Measurements from ENCODE around the gene SH2D3C. TPM values are rescaled to one million over a fixed set of nuclear protein-coding genes. Genes with fewer than 3 reads are reported as not detected.

SH2D3C gene
- total and polyA plus RNA-seq, 12 donors = 2.1 to 27.1 (median 10.3) TPM

DNA sequence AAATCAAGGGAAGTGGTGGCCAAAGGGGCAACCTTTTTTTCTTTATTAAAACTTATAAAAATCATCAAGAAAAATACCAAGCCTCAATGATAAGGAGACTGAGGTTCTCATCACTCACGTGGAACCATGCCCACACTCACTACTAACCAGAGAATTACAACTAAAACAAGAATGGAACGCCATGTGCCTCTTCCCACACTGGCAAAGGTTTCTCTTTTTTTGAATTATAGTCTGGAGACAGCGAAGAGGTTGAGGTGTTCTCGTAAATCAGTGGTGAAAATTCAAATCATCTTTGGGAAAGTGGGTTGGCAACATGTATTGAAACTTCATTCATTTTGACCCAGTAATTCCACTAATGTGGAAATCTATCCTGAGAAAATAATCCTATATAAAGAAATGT, 43.6 kb upstream of the SH2D3C start:
- H3K27ac ChIP-seq = no peak overlapping the region
- TF ChIP-seq CTCF (IDR thresholded peaks at IDR 0.05) = no peak
- TF ChIP-seq POLR2A (IDR thresholded peaks at IDR 0.05) = no peak
- H3K27me3 ChIP-seq = no peaks in the 10 kb centered on the region
- H3K4me3 ChIP-seq = no peak overlapping the region
- peaks cover 0 to 77% of the 10 kb centered on the region in 2 donors for H3K36me3 ChIP-seq (replicated peaks in 1 of 2)
- no peak for DNase-seq
- peaks cover 0 to 9% of the 10 kb centered on the region in 2 donors for H3K4me1 ChIP-seq (replicated peaks in 1 of 2)
- H3K9me3 ChIP-seq (replicated peaks in 1 of 3) = no peaks in the 10 kb centered on the region
- intact Hi-C loops (cut with DNase I) = no loop called here
- WGBS, 4 donors = 52 to 73% (median 66%) methylated on average over 4 of the region's 4 CpGs

DNA sequence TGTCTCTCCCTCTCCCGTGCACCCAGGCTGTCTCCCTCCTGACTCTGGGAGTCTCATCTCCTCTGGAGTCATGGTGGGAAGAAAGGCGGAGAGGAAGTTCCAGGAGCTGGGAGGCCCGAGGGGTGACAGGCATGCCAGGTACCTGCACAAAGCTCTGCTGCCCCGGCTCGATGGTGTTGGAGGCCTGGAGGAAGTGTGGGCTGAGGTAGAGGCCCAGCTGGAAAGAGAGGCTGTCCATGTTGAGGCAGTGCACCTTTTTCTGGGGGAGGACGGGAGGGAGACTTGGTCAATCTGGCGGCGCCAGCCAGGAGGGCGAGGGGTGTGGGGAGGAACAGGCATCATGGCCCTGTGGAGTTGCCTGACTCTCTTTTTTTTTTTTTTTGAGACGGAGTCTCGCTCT, 40.1 kb upstream of the SH2D3C start:
- TF ChIP-seq CTCF (IDR thresholded peaks at IDR 0.05) (no peak), POLR2A (IDR thresholded peaks at IDR 0.05) (no peak)
- intact Hi-C loops (cut with DNase I) = no loop called here
- H3K9me3 ChIP-seq (replicated peaks in 1 of 3) = no peaks in the 10 kb centered on the region
- H3K4me3 ChIP-seq = no peak overlapping the region
- DNase-seq = peak in 1 of 7 donors; percentile 14
- H3K27me3 ChIP-seq = no peaks in the 10 kb centered on the region
- H3K27ac ChIP-seq = peak overlapping the region in 1 of 5 donors; percentile 39
- 84 to 92% (median 88%) methylated on average over 9 to 11 of the region's 11 CpGs for WGBS, 4 donors
- peaks cover 0 to 80% of the 10 kb centered on the region in 2 donors for H3K36me3 ChIP-seq (replicated peaks in 1 of 2)
- H3K4me1 ChIP-seq (replicated peaks in 1 of 2) = peaks cover 0 to 11% of the 10 kb centered on the region in 2 donors

DNA sequence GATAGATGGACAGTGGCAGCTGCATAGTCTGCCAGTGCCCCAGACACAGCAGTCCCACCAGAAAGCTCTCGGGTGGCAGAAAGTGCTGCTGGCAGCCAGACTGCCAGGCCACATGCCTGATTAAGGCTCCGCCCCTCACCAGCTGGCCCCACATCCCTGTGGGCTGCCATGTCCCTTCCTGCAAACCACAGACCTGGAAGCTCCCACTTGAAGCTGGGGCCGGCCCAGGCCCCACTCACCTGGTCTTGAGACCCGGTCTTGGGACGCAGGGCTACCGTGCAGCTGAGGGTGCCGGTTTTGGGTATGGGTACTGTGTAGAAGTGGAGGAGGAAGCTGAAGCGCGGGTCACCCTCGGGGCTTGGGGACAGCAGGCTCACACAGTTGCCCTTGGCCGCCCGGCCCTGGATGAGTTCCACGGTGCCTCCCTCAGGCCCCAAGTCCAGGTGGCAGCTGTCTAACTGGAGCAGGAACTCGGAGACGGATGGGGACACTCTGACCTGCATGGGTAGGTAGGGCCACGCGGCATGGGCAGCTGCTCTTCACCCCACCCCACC, 39.5 kb upstream of the SH2D3C start:
- 62 to 90% (median 65%) methylated on average over 2 to 17 of the region's 17 CpGs for WGBS, 4 donors
- no peaks in the 10 kb centered on the region for H3K9me3 ChIP-seq (replicated peaks in 1 of 3)
- H3K27me3 ChIP-seq = no peaks in the 10 kb centered on the region
- H3K4me1 ChIP-seq (replicated peaks in 1 of 2) = peaks cover 0 to 11% of the 10 kb centered on the region in 2 donors
- peak overlapping the region in 1 of 5 donors; percentile 39 for H3K27ac ChIP-seq
- TF ChIP-seq CTCF (IDR thresholded peaks at IDR 0.05) (no peak), POLR2A (IDR thresholded peaks at IDR 0.05) (no peak)
- peak in 2 of 7 donors; percentile 33 to 41 for DNase-seq
- intact Hi-C loops (cut with DNase I) = no loop called here
- no peak overlapping the region for H3K4me3 ChIP-seq
- H3K36me3 ChIP-seq (replicated peaks in 1 of 2) = peaks cover 0 to 81% of the 10 kb centered on the region in 2 donors

DNA sequence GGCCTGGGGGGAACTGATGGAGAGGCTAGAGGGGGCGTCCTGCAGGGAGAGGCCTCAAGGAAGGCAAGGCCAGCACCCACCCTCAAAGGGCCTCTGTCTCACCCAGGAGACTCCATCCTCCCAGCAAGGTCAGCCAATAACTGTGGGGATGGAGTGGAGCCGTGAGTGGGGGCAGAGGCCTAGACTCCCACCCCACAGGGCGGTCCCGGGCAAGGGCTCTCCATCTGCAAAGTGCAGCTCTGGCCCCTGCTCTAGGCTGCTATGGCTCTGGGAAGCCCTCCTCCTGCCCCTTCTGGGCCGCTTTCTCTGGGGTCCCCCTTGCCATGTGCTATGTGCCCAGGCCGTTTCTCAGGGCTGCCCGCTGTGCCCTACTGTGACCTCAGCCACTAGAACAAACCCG, 38.3 kb upstream of the SH2D3C start:
- WGBS, 4 donors = 82 to 87% (median 84%) methylated on average over 3 to 8 of the region's 8 CpGs

More for the DNA sequence above, 38.3 kb upstream of the SH2D3C start:
- H3K27me3 ChIP-seq = no peaks in the 10 kb centered on the region
- no peak for DNase-seq
- peaks cover 0 to 11% of the 10 kb centered on the region in 2 donors for H3K4me1 ChIP-seq (replicated peaks in 1 of 2)
- peak overlapping the region in 2 of 5 donors; percentile 26 to 39 for H3K27ac ChIP-seq
- H3K4me3 ChIP-seq = no peak overlapping the region
- TF ChIP-seq CTCF (IDR thresholded peaks at IDR 0.05) = no peak
- no peak for TF ChIP-seq POLR2A (IDR thresholded peaks at IDR 0.05)
- peaks cover 0 to 83% of the 10 kb centered on the region in 2 donors for H3K36me3 ChIP-seq (replicated peaks in 1 of 2)
- H3K9me3 ChIP-seq (replicated peaks in 1 of 3) = no peaks in the 10 kb centered on the region
- intact Hi-C loops (cut with DNase I) = no loop called here
